NB4 (cell line): ENCODE data around the gene CSF1.

Experiments
- CTCF ChIP-seq: IDR thresholded peaks from one replicate; pipeline ENCODE4 v1.5.1; 2012; ENCODE audit warnings: low read depth, low read length
- MAX ChIP-seq: IDR thresholded peaks from 2 replicates; pipeline ENCODE4 v1.6.1; 2011; ENCODE audit warnings: low read depth, low read length
- MYC ChIP-seq: IDR thresholded peaks from 2 replicates; pipeline ENCODE4 v1.6.1; 2011; ENCODE audit warnings: low read depth, low read length
- POLR2A ChIP-seq: IDR thresholded peaks from 2 replicates; pipeline ENCODE4 v1.6.1; 2011; ENCODE audit warnings: mild to moderate bottlenecking; ENCODE audit not compliant: insufficient read length; ENCODE audit errors: extremely low read depth

- TF ChIP-seq CTCF (no peak), MYC (no peak), POLR2A (no peak), MAX (no peak)
These were observed 33.9 kb downstream of the CSF1 start for GRCh38 chr1:109944541-109944940.
